Right hindlimb (tissue), 1 donor: ENCODE data around the gene CGNL1.

Experiments used
- DNase-seq: peaks from one replicate; pipeline ENCODE4 v3.0.0-alpha.2; 2018

CGNL1 gene

GRCh38 chr15:57527382-57528091 is 151.2 kb downstream of the CGNL1 start:
- peak; percentile 60 for DNase-seq

DNA sequence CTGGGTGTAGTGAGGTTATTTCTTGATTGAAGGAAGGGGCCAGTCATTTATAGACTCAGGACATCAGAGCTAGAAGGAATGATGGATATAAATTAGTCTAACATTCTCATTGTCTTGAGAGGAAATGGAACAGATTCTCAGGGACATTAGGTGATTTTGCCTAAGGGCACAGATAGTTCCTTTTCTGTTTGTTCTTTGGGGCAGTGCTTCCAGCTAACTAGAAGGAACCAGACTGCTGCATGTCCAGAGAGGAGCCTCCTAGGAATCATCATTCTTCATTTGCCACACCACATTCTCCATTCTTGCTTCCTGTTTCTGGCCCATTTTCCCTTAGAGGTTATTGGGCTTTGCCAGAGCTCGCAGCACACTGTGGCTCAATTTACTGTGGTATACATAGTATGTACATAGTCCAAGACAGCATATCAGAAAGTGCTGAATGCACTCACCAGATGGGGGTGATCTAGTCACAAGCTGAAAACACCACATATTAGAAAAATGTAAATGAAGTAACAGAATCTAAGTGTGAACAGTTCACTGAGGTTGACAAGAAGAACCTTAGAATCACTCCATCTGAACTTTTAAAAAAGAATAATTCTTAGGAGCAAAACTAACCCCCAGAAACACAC is 152.7 kb downstream of the CGNL1 start:
- no peak for DNase-seq

- DNase-seq, result no peak
These were observed 153.4 kb downstream of the CGNL1 start for GRCh38 chr15:57529748-57530147.

DNA sequence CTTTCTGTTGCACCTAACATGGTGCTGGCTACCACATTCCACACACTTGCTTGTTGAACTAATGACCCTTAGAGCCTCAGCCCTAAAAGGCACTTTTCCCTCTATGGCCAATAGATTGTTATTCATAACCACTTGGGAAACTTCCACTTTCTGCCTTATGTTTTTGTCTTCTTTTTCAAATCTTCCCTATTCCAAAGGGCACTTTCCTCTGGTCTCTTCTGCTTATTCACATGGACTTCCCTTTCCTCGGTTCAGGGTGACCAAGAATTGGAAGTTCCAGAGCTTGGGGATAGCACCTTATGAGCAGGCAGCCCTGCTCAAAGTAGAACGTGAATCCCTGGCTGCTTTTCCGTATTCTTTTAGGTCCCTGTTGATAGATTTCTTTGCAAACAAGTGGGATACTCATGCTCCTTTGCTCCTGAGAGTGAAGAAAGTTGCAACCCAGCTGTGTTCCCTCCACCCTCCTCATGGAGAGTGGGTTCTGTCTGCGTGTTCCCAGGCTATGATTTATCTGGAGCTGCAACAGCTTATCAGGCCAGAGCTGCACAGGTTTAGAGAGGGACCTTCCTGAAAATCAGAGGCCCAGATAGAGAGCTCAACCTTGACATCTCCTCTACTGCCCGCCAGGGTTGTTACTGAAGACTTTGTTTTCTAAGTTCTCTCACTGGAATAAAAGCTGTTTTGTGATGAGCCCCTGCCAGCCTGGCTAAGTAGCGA is 156.6 kb downstream of the CGNL1 start:
- DNase-seq, result no peak

- no peak for DNase-seq
These were observed 157.1 kb downstream of the CGNL1 start for GRCh38 chr15:57533448-57533799.

GRCh38 chr15:57534281-57534680 is 158.0 kb downstream of the CGNL1 start:
- DNase-seq, result no peak

DNA sequence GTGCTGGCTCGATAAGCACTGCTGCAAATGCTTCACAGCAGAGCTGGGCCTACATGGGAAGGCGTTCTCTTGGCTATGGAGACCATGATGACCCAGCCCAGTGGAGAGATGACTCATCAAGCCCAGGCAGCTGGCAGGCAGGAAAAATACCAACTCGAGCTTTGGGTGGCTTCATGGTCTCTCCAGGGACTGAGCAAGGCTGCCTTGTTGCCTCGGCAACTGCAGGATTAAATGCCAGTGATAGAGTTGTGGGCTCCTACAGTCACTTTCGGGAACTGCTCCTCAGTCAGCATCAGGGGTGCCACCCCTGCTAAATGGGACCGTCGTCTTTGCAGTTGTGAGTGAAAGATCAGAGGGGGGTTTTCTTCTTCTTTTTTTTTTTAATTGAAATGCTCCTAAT is 160.8 kb downstream of the CGNL1 start:
- peak; percentile 60 for DNase-seq

DNA sequence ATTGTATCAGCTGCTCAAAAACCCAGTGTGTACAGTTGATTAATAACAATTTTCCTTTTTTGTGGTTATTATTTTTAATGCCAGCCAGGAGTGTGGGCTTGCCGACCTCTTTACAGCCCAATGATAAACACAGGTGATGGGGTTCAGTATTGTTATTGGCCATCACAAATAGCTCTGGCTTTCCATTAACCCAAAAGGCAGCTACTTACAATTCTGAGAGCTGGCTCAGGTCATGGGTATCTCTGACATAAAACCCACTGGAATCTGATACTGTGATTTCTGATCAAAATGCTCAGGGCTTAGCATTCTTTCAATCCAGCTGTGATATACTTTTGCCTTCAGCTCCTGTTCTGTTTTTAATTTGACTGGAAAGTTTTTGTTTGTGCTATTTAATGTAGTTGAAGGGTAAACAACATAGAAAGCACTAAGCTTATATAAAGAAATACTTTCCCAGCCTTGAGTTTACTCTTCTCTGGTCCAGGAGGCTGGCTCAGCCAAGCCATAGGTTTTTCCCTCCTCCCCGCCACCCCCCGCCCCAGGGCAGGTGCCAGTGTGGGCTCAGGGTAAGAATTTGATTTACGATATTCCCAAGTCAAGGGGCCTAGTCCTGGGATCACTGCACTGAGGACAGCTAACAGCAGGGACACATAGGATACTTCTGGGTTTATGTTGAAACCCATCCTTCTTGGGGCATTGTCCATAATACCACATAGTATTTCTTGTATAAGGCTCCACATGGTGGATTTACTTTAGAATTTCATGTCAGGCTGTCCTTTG is 161.4 kb downstream of the CGNL1 start:
- no peak for DNase-seq

GRCh38 chr15:57538265-57538529 is 161.9 kb downstream of the CGNL1 start:
- no peak for DNase-seq

GRCh38 chr15:57538821-57539220 is 162.5 kb downstream of the CGNL1 start:
- DNase-seq, result no peak

DNA sequence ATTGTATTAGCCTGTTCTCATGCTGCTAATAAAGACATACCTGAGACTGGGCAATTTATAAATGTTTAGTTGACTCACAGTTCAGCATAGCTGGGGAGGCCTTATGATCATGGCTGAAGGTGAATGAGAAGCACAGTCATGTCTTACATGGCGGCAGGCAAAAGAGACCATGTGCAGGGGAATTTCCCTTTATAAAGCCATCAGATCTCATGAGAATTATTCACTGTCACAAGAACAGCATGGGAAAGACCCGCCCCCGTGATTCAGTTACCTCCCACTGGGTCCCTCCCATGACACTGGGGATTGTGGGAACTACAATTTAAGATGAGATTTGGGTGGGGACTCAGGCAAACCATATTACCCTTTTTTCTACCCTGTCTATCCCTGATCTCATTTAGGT is 163.9 kb downstream of the CGNL1 start:
- DNase-seq, result no peak

GRCh38 chr15:57540736-57541135 is 164.4 kb downstream of the CGNL1 start:
- DNase-seq, result no peak

DNA sequence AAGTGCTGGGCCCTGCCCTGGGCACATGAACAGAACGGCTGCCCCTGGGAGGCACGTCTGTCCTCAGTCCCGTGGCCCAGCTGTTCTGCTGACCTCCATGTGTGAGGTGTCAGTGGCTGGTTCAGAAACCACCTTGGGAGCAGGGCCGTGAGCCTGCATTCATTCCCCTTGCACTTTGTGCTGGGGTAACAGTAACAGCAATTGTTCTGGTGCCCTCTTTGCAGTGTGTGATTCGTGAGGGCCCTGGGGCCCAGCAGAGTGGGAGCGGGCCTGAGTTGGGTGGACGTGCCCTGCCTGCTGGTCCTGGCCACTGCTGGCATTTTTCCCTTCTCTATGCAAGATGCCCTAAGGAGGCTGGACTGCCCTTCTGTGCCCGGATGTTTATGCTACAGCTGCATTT is 165.0 kb downstream of the CGNL1 start:
- no peak for DNase-seq

- peak; percentile 74 for DNase-seq
These were observed 165.7 kb downstream of the CGNL1 start for GRCh38 chr15:57541805-57542504.

DNA sequence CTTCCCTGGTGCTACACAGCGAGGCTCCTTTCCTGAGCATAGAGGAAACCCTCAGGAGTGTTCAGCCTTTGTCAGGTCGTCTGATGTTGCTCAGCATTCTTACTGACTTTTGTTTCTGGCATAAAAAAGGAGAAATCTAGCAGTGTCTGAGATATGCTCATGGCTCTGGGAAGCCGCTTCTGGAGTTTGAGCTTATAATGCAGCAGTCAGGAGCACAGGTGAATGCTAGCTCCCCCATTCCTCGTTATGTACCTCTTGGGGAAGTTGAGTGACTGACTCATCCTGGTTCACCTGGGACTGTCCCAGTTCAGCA is 166.2 kb downstream of the CGNL1 start:
- DNase-seq, result no peak

- DNase-seq, result no peak
These were observed 168.7 kb downstream of the CGNL1 start for GRCh38 chr15:57544848-57545480.

DNA sequence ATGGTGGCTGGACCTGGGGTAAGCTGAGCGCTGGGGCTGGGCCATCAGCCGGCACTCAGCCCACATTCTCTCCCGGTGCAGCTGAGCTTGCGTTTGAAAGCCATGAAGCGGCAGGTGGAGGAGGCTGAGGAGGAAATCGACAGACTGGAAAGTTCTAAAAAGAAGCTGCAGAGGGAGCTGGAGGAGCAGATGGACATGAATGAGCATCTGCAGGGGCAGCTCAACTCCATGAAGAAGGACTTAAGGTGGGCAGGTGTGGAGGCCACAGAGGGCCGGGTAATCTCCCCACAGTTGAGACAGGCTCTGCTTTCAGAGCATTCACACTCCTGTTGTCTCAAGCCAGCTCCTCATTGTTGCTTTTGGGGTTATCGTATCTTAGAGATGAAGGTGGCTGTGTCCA is 169.7 kb downstream of the CGNL1 start:
- DNase-seq, result no peak

- no peak for DNase-seq
These were observed 171.0 kb downstream of the CGNL1 start for GRCh38 chr15:57547243-57547755.

- no peak for DNase-seq
These were observed 172.0 kb downstream of the CGNL1 start for GRCh38 chr15:57548351-57548750.

- DNase-seq, result no peak
These were observed 172.5 kb downstream of the CGNL1 start for GRCh38 chr15:57548835-57549234.

GRCh38 chr15:57549935-57550334 is 173.6 kb downstream of the CGNL1 start:
- no peak for DNase-seq

DNA sequence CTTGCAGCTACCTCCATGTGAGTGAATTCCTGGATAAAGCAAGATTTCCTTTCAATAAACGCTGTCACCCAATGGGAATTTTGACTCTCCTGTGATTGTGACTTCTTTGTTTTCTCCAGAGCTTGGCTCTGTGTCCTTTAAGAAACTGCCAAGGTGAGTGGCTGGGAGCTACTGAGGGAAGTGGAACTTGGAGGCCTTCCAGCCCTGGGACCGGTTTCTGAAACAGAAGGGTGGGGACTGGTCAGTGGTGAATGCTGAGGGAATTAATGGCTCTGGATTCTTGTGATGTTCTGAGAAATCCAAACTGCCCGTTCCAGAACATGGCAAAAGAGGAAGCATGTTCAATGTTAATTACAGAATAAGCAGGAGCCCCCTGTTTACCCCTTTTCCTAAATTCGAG is 174.3 kb downstream of the CGNL1 start:
- DNase-seq, result no peak
